ENCODE measurements around the gene AARSD1.
A peak's percentile ranks its signal among the peaks of the same experiment; 100 is the strongest.

The AARSD1 gene

DNA sequence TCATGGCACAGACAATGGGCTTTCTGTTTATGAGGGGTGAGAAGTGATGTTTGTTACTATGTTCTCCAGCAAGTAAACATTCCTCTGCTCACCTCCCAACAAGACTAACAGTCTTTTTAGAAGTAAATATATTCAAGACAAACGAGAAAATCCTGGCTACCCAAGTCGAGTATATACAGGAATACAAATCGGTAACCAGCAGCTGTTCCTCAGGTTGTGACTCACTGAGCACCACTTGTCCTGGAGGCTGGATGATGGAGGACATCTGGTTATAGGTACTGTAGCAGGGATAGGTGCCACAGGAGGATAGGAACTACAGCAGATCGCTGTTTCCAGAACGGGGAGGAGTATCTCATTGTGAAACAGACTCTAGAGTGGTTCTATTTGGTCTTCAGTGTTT lies 28.6 kb upstream of the AARSD1 start:
- Mint-ChIP-seq H3K27me3 (ENCODE audit: low read depth, poor library complexity) (no peaks in the 10 kb centered on the region), H3K27ac (no peak overlapping the region), H3K9me3 (no peaks in the 10 kb centered on the region), H3K4me1 (peaks cover 10% of the 10 kb centered on the region), H3K36me3 (ENCODE audit: low read depth) (peaks cover 52% of the 10 kb centered on the region), H3K4me3 (no peak overlapping the region)
- TF ChIP-seq CTCF (IDR thresholded peaks at IDR 0.05) = no peak
- DNase-seq = no peak

- TF ChIP-seq CTCF (IDR thresholded peaks at IDR 0.05) = no peak
- no peaks in the 10 kb centered on the region for H3K9me3 Mint-ChIP-seq
- no peaks in the 10 kb centered on the region for H3K27me3 Mint-ChIP-seq (ENCODE audit: low read depth, poor library complexity)
- no peak overlapping the region for H3K4me3 Mint-ChIP-seq
- DNase-seq = no peak
- H3K36me3 Mint-ChIP-seq (ENCODE audit: low read depth) = peaks cover 62% of the 10 kb centered on the region
- H3K4me1 Mint-ChIP-seq = no peaks in the 10 kb centered on the region
- H3K27ac Mint-ChIP-seq = no peak overlapping the region
Measured at GRCh38 chr17:42991471-42991870, 27.2 kb upstream of the AARSD1 start.

DNA sequence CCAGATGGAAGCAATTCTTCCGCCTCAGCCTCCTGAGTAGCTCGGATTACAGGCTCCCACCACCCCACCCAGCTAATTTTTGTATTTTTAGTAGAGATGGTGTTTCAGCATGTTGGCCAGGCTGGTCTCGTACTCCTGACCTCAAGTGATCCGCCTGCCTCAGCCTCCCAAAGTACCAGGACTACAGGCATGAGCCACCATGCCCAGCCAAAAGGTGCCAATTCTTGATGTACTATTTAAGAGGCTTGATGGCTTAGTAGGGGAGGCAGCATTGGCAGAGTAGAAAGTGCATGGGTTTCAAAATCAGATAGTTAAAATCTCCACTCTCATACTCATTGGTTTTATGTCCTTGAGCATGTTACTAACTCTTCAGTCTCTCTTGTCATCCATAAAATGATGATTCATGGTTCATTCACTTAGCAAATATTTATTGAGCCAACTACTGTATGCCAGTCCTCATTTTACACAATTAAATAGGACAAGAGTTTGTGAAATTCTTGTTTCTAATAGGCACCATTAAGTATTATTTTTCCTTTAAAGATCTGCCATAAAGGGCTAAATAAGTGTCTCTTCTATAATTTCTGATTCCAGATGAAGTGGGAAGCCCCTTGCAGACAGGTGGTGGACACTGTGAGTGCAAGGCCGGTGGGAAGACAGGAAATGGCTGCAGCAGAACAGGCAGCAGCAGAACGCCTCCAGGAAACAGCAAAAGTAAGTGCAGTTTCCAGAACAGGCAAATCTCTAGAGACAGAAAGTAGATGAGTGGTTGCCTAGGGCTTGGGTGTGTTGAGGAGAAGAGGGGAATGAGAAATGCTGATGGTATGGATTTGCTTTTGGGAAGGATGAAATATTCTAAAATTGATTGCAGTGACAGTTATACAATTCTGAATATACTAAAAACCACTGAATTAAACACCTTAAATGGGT lies 25.7 kb upstream of the AARSD1 start:
- Mint-ChIP-seq H3K4me1 (no peaks in the 10 kb centered on the region), H3K27me3 (ENCODE audit: low read depth, poor library complexity) (no peaks in the 10 kb centered on the region), H3K4me3 (no peak overlapping the region), H3K9me3 (no peaks in the 10 kb centered on the region), H3K27ac (peak overlapping the region; percentile 12), H3K36me3 (ENCODE audit: low read depth) (peaks cover 68% of the 10 kb centered on the region)
- TF ChIP-seq CTCF (IDR thresholded peaks at IDR 0.05) = no peak
- no peak for DNase-seq

GRCh38 chr17:42989141-42989540 lies 24.9 kb upstream of the AARSD1 start:
- no peaks in the 10 kb centered on the region for H3K9me3 Mint-ChIP-seq
- H3K4me1 Mint-ChIP-seq = no peaks in the 10 kb centered on the region
- H3K4me3 Mint-ChIP-seq = no peak overlapping the region
- H3K27me3 Mint-ChIP-seq (ENCODE audit: low read depth, poor library complexity) = no peaks in the 10 kb centered on the region
- peak overlapping the region; percentile 69 for H3K27ac Mint-ChIP-seq
- peaks cover 73% of the 10 kb centered on the region for H3K36me3 Mint-ChIP-seq (ENCODE audit: low read depth)
- DNase-seq = no peak
- TF ChIP-seq CTCF (IDR thresholded peaks at IDR 0.05) = no peak

GRCh38 chr17:42985225-42985624 lies 21.0 kb upstream of the AARSD1 start:
- Mint-ChIP-seq H3K4me3 (no peak overlapping the region), H3K27me3 (ENCODE audit: low read depth, poor library complexity) (no peaks in the 10 kb centered on the region), H3K9me3 (no peaks in the 10 kb centered on the region), H3K27ac (no peak overlapping the region), H3K4me1 (peaks cover 21% of the 10 kb centered on the region), H3K36me3 (ENCODE audit: low read depth) (peaks cover 50% of the 10 kb centered on the region)
- no peak for TF ChIP-seq CTCF (IDR thresholded peaks at IDR 0.05)
- DNase-seq = no peak

GRCh38 chr17:42982266-42982665 lies 18.0 kb upstream of the AARSD1 start:
- peak overlapping the region; percentile 98 for H3K4me3 Mint-ChIP-seq
- H3K27ac Mint-ChIP-seq = peak overlapping the region; percentile 54
- H3K9me3 Mint-ChIP-seq = no peaks in the 10 kb centered on the region
- peaks cover 35% of the 10 kb centered on the region for H3K4me1 Mint-ChIP-seq
- peaks cover 20% of the 10 kb centered on the region for H3K36me3 Mint-ChIP-seq (ENCODE audit: low read depth)
- no peaks in the 10 kb centered on the region for H3K27me3 Mint-ChIP-seq (ENCODE audit: low read depth, poor library complexity)
- no peak for DNase-seq
- TF ChIP-seq CTCF (IDR thresholded peaks at IDR 0.05) = no peak

All from nephron progenitor cell (in vitro differentiated cells).